ENCODE data around the gene ARHGEF16.

GRCh38 chr1:3465935-3466321 lies 11.5 kb downstream of the ARHGEF16 start:
- TF ChIP-seq CTCF (IDR thresholded peaks at IDR 0.05) (no peak), EP300 (IDR thresholded peaks at IDR 0.05) (no peak), POLR2A (IDR thresholded peaks at IDR 0.05) (no peak)
